TTC549 (cell line): Measurements from ENCODE around the gene GRK3.

ENCODE experiments used
- FAIRE-seq: peaks from 2 replicates; lab custom pipeline; 2012; peaks lifted over from hg19 to GRCh38; lab: Jason Lieb, UNC

The GRK3 gene

GRCh38 chr22:25627271-25627852 is 62.9 kb downstream of the GRK3 start:
- no peak for FAIRE-seq

DNA sequence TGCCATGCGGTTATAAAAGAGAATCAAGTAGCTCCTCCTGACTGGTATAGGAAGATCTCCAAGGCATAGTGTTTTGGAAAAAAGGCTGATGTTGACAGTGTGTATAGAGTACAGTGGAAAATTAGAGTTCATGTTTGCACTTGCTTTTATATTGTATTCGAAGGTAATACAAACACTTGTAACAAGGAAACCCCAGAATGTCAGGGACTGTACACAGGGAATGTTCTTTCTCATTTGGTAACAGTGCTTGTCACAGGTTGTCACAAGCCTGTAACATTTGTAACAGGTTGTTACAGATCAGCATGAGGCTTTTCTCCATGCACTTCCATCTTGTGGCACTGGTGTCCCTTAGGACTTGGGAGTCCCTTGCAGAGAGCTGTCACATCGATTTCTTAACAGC is 64.0 kb downstream of the GRK3 start:
- FAIRE-seq = no peak

GRCh38 chr22:25629613-25630012 is 65.1 kb downstream of the GRK3 start:
- no peak for FAIRE-seq

DNA sequence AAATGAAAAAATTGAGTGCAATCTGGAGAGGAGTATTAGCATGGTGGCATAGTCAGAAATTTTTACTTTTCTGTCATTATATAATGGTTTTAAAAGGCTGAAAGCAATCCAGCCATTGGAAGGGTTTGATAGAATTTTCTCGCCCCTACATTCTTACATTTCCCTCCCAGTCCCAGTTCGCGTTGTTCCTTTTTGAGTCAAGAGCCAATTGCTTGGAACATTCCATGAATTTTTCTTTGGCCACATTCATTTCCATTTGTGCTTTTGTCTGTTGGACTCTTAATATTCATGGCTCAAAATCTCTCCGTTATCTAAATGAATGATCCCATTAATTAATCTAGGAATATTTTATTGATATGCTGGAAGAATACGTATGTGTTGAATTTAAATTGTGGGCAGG is 66.0 kb downstream of the GRK3 start:
- FAIRE-seq = no peak

DNA sequence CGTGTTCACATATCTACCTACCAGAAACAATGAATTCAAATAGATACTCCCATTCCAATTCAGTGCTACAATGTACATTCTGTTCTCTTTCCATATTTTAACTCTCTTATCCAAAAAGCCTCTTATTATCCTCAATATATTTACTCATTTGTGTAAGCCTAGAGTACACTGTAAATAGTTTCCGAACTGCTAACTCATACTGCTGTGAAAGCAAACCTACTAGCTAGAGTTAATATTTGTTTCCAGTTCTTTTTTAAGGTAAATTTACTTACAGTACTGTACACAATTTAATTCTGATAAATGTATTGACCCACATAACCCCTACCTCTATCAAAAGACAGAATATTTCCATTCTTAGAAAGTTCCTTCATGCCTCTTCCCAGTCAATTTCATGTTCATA is 71.8 kb downstream of the GRK3 start:
- no peak for FAIRE-seq

DNA sequence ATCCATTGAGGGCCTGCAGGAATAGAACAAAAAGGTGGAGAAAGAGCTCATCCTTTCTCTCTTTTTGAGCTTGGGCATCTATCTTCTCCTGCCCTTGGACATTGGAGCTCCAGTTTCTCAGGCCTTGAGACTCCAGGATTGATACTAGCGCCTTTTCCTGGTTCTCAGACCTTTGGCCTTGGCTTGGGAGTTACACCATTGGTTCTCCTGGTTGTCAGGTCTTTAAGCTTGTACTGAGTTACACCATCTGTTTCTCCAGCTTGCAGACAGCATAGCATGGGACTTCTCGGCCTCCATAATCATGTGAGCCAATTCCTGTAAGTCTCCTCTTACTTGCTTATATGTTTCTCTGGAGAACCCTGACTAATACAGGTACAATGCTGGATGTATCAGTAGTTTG is 72.6 kb downstream of the GRK3 start:
- FAIRE-seq = no peak

DNA sequence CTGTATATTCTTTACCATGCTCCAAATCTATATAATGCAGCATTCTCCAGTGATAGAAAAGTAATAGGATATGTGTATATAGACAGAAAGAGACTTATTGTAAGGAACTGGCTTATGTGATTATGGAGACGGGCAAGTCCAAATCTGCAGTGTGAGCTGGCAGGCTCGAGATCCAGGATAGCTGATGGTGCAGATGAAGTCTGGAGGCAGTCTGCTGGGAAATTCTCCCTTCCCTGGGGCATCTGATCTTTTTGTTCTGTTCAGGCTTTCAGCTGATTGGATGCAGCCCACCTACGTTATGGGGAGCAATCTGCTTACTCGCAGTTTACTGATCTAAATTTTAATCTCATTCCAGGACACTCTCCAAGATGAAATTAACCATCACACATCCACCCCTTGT is 73.2 kb downstream of the GRK3 start:
- FAIRE-seq = no peak

GRCh38 chr22:25638638-25639037 is 74.2 kb downstream of the GRK3 start:
- FAIRE-seq = no peak

DNA sequence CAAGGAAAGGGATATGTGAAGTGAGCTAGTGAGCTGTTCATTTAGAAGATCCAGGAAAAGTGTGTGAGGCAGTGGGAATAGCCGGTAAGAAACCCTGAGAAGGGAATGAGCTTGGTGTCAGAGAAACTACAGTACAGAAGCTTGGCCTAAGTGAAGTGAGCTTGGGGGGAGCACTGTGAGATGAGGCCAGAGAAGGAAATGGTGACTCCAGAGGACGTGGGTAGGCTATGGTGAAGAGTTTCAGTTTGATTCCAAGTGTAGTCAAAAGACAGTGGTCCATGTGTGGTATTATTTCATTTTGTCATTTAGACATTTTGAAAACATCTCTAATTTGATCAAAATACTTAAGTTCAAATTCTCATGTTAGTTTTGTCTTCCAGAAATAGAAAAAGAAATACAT is 77.2 kb downstream of the GRK3 start:
- no peak for FAIRE-seq

DNA sequence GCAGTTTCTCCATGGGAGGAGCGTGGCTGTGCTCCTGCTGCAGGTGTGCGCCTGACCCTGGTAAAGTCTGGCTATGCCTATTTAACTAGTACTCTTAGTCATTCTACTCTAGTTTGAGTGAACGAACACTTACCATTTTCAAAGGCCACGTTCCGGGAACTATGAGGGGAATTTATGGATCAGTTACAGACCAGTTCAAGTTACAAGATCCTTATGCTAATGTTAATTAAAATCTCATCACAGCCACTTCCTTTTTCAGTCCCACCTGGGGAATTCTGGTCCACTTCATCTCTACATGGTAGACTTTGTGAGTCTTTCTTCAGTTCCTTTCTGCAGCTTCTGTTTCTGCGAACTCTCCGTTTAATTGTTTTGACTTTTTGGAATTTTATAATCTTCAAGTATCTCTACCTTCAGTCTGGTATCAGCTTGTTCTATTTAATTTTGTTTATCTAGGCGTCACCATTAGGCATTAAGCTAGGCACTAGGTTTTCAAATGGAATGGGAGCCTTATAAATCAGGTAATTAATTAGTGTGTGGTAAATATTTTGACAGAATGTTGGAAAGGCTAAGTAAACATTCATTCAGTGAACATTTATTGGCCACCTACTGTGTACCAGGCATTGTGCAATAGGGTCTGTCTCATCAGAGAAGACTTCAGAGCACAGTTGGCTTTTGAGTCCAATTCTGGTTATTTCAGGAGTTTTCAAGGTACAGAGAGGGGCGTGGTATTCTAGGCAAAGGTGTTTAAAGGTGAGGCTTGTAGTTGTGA is 78.9 kb downstream of the GRK3 start:
- no peak for FAIRE-seq

GRCh38 chr22:25644122-25644521 is 79.6 kb downstream of the GRK3 start:
- FAIRE-seq = no peak

DNA sequence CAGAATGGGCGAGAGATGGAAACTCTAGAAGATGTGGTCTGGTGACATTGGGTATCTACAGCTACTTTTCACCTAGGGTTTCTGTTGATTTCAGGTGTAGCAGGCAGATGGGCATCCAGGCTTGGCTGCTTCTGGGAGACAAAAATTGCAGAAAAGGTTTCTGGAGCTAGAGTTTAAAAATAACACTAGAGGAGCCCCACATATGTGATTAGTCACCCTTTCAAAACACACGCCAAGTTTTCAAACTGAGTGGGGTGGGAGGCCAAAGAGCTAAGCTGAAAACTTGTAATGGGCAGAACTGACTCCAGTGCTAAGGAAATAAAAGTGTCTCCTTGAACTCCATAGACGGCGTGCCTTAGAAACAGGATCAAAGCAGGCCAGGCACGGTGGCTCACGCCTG is 80.8 kb downstream of the GRK3 start:
- no peak for FAIRE-seq

- no peak for FAIRE-seq
Observed at GRCh38 chr22:25645964-25646363, 81.5 kb downstream of the GRK3 start.

DNA sequence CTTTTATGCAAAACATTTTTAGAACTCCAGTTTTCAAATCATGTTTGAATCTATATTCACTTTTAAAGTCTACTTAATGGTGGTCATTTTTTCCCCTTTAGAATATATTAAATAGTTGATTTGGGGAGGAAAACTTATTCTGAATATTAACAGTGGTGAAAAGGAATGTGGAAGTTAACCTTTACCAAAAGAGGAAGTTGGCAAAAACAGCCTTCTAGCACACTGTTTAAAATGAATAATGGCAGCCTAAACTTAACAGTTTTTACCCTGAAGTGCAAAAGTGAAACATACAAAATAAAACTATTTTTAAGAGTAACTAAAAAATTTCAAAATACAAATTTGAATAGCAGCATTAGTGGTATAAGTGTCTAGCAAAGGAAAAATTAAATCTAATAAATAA is 86.4 kb downstream of the GRK3 start:
- no peak for FAIRE-seq

DNA sequence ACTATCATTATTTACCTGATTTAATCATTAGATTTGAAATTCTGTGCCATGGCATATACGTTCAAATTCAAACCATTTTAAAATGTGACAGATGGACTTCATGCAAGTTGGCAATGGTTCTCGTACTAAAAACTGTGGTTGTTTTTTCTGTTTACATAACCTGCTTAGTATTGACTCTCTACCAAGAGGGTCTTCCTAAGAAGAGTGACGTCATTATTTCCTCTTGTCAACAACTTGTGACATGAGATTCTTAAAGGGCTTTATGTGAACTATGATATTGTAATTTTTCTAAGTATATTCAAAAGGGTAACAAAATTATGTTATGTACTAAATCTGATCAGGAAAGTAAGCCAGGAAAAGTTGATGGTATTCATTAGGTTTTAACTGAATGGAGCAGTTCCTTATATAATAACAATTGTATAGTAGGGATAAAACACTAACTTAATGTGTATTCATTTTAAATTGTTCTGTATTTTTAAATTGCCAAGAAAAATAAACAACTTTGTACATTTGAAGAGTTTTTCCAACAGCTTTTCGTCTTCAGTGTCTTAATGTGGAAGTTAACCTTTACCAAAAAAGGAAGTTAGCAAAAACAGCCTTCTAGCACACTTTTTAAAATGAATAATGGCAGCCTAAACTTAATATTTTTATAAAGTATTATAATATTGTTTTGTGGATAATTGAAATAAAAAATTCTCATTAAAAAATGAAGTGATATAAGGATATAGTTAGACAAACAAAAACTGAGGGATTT is 87.0 kb downstream of the GRK3 start:
- FAIRE-seq = no peak

GRCh38 chr22:25654676-25655075 is 90.2 kb downstream of the GRK3 start:
- FAIRE-seq = no peak

GRCh38 chr22:25655371-25655935 is 91.0 kb downstream of the GRK3 start:
- FAIRE-seq = no peak

- no peak for FAIRE-seq
Observed at GRCh38 chr22:25656724-25657123, 92.2 kb downstream of the GRK3 start.

DNA sequence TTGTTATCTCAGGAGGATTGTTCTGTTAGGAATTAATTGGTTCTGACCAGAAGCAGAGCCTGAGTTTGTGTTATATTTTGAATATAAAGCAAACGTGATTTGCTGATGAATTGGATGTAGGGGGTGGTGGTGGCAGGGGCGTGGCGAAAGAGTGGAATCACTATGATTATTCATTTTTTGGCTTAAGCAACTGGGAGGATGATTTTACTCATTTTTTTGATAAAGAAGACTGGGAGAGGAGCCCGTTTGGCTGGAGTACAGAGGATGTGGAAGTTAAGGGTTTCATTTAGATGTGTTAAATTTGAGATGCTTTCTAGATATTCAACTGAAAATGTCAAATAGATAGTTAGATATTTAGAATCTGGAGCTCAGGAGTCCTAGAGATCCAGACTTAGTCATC is 94.2 kb downstream of the GRK3 start:
- no peak for FAIRE-seq

GRCh38 chr22:25659413-25659812 is 94.9 kb downstream of the GRK3 start:
- no peak for FAIRE-seq

DNA sequence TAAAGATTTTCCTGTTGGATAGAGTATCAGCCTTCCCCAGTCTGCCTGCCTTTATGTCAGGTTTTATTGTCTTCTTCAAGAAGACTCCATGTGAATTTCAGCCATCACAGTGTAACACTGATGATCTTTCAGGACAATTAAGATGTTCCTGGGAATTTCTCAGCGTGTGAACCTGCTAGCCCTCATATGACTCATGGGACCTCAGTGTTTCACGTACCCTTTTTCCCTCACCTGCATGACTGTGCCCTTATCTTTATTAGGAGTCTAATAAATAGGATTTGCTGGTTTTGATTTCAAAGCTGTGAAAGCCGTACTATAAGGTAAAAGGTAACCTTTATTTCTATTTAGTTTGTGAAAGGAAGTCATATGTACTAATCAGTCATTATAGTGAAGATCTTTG is 95.9 kb downstream of the GRK3 start:
- FAIRE-seq = no peak

GRCh38 chr22:25661073-25661472 is 96.6 kb downstream of the GRK3 start:
- no peak for FAIRE-seq

DNA sequence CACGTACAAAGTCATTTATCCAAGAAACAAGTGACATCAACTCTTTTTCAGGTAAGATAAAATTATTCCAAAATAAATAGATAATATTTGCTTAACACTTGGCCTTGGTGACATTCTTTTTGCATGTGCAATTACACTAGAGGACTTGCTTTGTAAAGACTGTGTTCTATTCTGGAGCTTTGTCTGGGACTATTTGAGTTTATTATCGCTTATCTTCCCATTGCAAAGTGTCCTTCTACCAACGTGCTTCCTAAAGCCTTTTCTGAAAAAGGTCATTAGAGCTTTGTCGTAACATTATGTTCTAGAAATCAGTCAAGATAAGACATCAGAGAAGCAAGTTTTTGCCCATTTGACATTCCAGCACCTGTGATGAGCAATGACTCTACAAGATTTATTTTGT is 99.2 kb downstream of the GRK3 start:
- FAIRE-seq = no peak
